GM18873 (cell line): ENCODE results near the gene SPRED2.
"Not testable (repeated sequence)": the region's sequence is repeated elsewhere in the genome, so short reads cannot be mapped to it uniquely, and the experiment has no call there.

Experiments
- ATAC-seq: cut with Tn5 transposase; IDR thresholded peaks from one replicate; pipeline ENCODE4 v1.9.1; 2021; ENCODE audit warnings: mild to moderate bottlenecking, moderate library complexity, moderate number of reproducible peaks; ENCODE audit not compliant: unreplicated experiment, low FRiP score

Gene SPRED2

DNA sequence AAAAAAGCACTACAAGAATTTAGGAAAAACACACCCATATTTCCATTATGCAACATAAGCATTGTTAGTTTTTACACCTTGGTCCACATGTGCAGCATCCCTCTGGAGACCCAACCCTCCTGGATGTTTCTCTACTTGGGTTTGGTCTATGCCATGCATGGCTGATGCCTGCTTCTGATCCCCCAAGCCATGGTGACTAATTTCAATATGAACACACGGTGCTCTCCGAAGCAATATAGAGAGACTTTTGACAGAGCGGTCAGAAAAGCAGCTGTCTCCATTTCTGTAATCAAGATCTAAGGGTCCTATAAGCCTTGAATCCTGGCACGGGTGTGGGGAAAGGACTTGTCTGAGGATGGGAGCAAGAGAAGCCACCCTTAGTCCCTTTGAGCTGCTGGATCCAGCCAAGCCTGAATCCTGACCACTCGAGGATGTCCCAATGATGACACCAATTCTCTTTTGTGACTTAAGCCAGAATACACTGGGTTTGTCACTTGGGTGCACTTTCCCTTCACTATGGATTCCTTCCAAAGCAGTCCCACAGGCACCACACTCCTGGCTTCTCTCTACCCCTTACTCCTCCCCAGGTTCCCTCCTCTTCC, 113.2 kb downstream of the SPRED2 start:
- ATAC-seq: no peak

DNA sequence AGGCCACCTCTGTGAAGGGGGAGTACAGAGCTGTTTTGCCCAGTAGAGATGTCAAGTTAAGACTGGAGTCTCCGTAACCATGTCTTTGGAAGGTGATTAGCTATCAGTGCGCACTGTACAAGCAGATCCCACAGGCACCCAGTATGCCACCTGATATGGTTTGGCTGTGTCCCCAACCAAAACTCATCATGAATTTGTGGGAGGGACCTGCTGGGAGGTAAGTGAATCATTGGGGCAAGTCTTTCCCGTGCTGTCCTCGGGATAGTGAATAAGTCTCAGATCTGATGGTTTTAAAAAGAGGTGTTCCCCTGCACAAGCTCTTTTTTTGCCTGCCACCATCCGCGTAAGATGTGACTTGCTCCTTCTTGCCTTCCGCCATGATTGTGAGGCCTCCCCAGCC, 114.6 kb downstream of the SPRED2 start:
- ATAC-seq: no peak

DNA sequence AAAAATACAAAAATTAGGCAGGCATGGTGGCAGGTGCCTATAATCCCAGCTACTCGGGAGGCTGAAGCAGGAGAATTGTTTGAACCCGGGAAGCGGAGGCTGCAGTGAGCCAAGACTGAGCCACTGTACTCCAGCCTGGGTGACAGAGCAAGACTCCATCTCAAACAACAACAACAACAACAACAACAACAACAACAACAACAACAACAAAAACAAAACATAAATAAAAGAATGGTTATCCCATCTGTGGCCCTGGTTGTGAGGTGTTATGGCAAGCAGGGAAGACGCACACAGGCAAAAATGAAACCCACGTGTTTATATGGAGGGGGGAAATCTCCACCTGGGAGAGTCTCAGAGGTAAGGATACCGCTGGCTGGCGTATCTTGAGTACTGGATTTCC, 115.0 kb downstream of the SPRED2 start:
- not testable (repeated sequence) for ATAC-seq

DNA sequence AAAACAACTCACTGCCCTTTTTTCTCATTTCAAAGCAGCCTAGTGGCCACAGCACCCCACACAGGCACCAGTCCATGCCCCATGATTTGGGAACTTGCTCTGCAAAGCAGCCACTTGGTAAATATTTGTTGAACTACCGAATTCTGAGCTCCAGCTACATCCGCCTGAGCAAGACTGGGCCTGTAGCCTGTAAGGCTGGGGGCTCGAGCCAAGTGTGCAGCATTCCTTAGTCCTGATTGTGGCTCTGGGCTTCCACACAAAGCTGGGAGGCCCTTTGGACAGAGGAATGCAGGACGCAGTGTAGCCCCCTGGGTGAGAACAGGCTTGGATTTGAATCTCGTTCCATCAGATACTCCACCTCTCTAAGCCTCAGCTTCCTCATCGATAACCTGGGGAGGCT, 116.3 kb downstream of the SPRED2 start:
- ATAC-seq: no peak

DNA sequence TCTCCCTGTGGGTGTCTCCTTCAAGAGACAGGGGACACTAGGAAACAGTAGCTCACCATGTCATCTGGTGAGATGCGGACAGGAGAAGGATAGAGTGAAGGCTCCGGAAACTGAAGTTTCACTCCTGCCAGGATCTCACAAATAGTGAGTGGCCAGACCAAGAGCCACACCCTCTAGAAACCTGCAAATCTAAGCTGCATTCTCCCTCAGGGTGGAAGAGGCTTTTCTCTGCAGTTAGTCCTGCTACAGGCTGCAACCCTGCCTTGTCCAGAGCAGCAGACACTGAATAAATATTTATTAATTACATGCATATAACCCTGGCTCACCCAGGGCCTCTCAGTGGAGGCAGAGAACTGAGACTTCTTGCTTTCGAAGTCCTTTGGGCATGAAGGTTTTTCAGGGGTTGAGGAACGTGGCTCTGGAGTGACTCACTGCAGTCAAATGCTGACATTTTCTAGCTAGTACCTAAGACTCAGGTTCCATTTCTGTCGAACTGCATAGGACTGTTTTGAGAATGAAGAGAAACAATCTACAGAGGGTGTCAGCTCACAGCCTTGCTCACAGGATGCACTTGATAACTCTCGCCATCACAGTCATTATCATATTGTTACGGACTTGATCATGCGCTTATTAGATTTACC, 117.5 kb downstream of the SPRED2 start:
- ATAC-seq: no peak

DNA sequence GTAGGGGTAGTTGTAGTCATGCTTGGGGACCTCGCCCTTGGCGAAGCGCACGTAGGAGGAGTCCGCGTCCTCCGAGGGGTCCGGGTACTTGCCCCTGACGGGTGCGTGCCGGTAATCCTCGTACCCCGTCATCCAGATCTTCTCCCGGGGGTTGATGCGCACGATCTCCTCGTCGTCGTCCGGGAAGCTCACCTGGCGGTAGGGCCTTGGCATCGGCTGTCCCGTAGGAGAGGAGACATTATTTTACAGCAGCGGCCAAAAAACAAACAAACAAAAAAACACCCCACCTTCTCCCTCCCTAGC, 118.5 kb downstream of the SPRED2 start:
- ATAC-seq: no peak

DNA sequence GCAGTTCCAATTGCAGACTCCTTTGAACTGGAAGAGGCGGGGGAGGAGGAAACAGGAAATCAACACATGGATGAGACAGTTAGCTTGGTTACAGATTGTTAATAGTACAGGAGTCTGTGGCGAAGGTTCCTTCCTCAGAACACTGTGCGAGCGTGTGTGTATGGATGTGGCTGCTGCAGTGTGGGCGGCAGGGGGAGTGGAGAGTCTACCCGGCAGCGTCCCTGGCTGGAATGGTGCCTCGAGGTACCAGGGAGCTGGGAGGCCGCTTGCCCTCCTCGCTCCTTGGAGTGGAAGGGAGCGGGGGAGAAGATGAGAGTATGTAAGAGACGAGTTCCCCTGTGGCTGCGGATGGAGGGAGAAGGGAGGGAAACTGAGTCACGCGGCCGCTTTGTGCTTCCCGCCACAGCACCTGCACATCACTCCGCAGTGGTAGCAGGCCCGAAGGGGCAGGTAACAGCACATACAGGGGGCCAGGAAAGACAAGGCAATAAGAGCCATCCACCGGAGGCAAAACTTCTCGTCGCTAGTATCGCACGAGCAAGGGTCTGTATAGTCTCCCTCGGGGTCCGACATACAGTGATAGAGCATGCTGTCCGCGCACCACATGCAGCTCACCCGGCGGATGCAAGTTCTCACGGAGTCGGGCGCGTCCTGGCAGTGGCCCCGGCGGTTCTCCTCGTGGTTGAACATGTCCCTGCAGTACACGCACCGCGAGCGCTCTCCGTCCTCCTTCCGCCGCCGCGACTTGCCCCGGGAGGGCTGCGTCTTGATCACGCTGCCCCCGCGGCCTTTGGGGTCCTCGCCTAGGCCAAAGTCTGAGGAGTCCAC, 119.1 kb downstream of the SPRED2 start:
- ATAC-seq: no peak

DNA sequence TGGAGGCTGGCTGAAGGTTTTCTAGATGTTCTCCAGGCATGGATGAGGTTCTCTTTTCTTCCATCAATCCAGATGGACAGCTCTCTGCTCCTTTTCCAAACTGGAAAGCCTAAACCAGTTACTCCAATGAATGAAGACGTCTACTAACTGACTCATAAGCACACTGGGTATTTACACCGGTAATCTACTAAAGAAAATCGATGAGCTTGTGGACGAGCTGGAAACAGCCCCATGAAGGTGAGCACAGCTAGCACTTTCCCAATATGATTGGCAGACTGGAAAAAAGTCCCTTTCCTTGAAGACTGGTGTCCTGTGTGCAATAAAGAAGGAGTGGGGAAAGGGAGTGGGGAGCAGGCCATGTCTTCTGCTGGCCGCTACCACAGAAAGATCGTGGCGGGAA, 120.8 kb downstream of the SPRED2 start:
- no peak for ATAC-seq

DNA sequence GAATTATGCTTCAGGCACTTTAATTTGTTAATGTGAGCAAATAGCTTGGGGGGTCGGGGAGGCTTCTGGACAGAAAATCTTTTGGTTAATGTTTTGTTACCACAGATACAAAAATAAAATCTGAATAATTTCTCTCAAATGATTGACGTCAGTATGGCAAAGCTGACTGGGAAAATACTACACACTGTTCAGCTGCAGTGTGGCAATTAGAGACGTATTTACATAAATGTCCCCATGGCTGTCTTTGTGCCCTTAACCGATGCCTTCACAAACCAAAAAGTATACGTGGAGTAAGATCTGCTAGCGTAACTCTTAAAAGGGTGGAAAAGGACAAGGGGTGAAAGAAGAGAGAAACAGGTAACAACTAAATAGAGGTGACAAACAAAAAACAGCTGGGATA, 121.3 kb downstream of the SPRED2 start:
- ATAC-seq: no peak

DNA sequence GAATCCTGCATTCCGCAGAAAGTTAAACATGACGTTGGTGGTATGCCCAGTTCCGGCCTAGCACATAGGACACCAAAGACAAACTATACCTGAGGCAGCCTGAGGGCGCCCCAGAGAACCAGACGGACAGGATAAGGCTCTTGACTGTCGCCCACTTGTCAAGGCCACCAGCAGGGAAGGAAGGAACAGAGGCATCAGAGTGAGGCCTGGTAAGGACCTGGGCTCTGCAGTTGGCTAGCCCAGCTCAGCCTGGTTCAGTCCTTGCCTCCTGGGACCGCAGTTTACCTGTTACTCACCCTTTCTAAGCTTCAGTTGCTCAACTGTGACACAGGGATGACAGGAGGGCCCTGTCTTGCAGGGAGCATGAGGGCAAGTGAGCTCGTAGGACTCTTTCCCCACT, 122.7 kb downstream of the SPRED2 start:
- ATAC-seq: no peak

DNA sequence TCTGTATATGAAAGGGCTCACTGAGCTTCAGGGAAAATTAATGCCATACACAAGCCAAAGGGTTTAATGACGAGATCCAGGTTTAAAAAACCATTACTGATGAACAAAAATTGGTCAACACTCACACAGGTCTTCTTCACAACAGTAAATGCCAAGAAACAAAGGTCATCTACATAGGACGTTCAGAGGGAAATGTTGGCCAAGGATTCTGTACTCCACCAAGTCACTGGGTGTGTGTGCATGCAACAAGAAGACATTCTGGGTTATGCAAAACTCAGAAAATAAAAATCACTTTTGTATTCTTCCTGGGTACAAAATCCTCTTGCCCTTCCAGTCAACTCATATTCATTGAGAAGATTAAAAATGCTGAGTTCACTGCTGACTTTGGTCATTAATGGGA, 126.5 kb downstream of the SPRED2 start:
- ATAC-seq: no peak

DNA sequence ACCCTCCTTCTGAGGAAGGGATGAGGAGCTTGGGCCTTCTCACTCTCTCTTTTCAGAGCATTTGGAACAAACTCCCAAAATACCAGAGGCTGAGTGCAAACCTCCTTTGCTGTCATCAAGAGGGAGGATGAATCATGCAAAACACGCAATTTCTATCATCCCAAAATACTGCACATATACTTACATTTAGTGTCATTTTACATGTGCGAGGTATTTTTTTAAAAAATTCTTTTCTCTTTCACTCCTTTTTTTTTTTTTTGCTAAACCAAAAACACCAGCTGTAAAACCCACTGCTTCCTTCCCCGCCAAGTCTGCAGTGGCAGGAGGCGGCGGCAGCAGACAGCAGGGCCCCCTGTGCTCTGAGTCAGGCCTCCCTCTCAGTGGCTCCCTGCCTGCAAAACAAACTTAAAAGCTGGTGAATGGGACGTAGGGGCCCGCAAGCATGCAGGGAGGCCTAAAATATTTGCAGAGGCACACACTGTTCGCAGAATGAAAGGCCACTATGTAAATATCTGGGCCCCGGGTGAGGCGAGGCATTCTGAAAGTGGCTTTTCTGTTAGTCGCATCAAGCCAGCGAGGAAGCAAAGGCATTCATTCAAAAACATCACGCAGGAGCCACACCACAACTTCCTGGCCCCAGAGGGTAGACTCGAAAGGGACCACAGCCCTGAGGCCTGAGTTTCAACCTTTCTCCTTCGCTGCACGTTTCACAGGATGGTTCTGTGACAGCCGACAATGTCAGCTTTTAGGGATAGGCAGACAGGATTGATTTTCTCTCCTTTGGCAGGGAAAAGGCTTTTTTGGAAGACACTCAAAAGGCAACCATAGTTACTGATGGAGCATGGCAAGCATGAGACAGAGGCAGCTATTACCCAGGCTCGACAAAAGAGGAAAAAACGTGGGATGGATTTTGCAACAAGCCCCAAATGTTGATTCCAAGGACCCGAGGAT, 131.4 kb downstream of the SPRED2 start:
- peak; percentile 82 for ATAC-seq

DNA sequence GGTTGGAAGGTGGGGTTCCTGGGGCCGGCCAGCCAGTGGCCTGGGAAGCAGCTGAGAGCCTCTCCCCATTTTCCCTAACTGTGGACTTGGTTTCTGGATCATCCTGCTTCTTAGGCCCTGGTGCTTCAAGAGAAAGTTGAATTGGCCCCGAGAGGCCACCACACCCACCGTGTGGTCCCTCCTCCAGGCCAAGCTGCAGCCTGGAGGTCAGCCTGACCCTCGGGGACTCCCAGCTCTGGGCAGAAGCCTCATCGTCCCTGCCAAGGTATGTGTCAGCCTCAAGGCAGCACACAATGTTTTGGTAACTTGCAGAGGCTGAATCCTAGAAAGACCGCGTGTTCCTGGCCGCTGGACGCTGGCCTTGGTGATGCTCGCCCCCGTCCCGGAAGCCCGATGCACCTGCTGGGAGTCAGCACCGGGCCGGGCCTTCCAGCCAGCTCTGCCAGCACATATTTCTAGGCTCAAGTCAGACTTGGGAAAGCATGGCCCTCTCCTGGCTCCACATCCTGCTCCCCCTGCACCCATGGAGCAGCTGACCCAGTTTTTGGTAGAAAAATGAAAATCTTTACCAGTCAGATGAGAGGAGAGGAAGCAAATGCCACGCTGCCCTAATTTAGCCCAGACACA, 132.2 kb downstream of the SPRED2 start:
- ATAC-seq: no peak

DNA sequence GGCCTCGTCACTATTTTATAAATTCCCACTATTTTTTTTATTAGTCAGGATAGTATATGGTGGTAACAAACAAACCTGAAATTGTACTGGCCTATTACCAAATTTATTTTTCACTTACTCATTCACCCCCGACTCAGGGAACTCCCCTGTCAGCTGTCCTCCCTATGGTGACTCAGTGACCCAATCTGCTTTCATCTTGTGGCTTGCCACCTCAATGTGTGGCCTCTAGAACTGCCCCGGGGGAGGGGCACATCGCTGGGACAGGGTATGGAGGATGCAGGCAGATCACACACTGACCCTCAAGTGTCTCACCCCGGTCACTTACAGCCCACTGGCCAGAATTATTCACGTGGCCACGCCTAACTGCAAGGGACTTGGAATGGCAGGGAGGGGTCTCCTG, 133.2 kb downstream of the SPRED2 start:
- no peak for ATAC-seq

DNA sequence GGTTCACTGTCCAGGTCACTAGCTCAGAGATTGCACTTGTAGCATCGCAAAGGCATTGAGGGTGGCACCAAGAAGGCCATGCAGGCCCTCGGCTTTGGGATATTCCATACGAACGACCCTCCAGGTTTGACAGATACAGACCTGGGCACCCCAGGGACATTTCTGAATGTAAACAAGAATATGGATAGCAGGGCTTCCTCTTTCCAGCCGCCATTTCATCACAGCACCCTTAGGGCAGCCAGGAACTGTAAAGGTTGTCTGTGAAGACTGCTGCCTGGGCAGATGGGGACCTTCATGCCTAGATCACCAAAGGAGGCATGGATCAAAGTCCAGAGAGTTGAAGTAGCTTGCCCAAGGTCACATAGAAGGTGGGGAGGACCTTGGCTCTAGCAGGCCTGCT, 134.3 kb downstream of the SPRED2 start:
- ATAC-seq: no peak

DNA sequence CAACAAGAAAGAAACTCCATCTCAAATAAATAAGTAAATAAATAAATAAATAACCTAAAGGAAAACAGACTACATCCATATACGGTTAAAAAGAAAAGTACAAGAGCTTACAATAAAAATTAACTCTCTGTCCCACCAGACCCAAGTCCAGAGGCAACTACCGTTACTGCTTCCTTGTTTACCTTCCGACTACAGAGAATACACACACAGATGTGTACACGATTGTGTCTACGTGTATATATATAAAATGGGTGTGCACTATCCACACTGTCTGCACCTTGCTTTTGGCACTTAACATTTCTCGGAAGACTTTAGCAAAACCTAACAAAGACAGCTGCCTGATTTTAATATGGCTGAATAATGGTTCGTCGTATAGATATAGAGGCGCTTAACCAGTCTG, 134.9 kb downstream of the SPRED2 start:
- ATAC-seq: no peak

DNA sequence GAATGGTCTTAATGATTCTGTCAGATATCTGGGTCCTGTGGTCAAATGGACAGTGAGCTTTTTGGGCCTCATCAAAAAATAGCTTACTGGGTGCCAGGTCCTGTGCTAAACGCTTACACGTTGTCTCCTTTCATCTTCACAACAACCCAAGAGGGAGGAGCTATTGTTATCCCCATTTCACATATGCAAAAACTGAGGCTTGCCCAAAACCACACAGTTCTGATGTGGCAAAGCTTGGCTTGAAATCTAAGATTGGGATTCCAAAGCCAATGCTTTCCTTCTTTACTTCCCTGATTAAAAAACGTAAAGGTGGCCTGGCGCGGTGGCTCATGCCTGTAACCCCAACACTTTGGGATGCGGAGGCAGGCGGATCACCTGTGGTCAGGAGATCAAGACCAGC, 135.4 kb downstream of the SPRED2 start:
- ATAC-seq: no peak

DNA sequence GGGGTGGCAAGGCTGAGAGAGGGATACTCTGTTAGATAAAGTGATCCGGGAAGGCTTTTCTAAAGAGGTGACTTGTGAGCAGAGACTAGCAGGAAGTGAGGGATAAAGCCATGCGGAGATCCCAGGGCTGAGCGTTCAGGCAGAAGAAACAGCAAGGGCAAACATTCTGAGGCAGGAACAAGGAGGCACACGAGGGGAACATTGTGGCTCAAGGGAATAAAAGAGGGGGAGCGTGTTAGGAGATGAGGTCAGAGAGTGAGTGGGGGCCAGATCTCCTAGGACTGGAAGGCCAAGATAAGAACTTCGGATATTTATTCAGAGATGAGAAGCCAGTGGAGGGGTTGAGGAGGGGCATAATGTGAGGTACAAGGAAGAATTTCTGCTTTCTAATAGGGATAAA, 137.7 kb downstream of the SPRED2 start:
- no peak for ATAC-seq

DNA sequence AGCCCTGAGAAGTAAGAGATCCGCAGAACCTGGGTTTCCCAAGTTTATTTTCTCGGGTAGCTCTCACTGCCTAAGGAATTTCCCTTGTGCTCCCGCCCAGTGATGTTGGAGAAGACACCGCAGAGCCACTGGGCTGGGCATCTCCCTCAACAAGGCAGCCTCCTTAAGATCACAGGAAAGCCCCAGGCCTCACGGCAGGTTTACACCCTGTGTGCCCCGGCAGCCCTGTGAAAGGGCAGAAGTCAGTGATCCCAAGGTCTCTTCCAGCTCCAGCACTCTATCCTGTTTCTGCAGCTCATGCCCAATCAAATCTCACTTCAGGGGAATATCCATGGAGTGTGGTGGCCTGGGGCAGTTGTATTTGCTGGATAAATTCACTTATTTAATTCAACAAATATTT, 138.3 kb downstream of the SPRED2 start:
- no peak for ATAC-seq

DNA sequence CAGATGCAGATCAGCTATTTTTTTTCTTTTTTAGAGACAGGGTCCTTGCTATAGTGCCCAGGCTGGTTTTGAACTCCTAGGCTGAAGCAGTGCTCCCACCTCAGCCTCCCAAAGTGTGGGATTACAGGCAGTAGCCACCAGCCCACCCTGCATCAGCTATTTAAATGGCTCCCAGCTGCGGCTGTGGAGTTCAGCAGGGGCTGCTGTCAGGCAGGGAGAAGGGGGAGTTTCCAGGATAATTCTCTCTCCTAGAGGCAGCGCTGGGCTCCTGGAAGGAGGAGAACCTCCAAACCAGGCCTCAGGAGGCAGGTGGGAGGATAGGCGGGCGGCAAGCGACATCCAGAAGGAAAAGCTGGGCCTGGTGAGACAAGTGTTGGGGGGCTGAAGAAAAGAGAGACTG, 139.0 kb downstream of the SPRED2 start:
- ATAC-seq: no peak
